NOMO-1 (cell line): Measurements from ENCODE around the gene PTCH2.

Experiments
- DNase-seq, 2 experiments: peaks; one replicate each; lab custom pipeline; 2025; ENCODE audit not compliant: unreplicated experiment in 2 of 2; lab: John Stamatoyannopoulos, UW

PTCH2 gene, protein sequence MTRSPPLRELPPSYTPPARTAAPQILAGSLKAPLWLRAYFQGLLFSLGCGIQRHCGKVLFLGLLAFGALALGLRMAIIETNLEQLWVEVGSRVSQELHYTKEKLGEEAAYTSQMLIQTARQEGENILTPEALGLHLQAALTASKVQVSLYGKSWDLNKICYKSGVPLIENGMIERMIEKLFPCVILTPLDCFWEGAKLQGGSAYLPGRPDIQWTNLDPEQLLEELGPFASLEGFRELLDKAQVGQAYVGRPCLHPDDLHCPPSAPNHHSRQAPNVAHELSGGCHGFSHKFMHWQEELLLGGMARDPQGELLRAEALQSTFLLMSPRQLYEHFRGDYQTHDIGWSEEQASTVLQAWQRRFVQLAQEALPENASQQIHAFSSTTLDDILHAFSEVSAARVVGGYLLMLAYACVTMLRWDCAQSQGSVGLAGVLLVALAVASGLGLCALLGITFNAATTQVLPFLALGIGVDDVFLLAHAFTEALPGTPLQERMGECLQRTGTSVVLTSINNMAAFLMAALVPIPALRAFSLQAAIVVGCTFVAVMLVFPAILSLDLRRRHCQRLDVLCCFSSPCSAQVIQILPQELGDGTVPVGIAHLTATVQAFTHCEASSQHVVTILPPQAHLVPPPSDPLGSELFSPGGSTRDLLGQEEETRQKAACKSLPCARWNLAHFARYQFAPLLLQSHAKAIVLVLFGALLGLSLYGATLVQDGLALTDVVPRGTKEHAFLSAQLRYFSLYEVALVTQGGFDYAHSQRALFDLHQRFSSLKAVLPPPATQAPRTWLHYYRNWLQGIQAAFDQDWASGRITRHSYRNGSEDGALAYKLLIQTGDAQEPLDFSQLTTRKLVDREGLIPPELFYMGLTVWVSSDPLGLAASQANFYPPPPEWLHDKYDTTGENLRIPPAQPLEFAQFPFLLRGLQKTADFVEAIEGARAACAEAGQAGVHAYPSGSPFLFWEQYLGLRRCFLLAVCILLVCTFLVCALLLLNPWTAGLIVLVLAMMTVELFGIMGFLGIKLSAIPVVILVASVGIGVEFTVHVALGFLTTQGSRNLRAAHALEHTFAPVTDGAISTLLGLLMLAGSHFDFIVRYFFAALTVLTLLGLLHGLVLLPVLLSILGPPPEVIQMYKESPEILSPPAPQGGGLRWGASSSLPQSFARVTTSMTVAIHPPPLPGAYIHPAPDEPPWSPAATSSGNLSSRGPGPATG

DNA sequence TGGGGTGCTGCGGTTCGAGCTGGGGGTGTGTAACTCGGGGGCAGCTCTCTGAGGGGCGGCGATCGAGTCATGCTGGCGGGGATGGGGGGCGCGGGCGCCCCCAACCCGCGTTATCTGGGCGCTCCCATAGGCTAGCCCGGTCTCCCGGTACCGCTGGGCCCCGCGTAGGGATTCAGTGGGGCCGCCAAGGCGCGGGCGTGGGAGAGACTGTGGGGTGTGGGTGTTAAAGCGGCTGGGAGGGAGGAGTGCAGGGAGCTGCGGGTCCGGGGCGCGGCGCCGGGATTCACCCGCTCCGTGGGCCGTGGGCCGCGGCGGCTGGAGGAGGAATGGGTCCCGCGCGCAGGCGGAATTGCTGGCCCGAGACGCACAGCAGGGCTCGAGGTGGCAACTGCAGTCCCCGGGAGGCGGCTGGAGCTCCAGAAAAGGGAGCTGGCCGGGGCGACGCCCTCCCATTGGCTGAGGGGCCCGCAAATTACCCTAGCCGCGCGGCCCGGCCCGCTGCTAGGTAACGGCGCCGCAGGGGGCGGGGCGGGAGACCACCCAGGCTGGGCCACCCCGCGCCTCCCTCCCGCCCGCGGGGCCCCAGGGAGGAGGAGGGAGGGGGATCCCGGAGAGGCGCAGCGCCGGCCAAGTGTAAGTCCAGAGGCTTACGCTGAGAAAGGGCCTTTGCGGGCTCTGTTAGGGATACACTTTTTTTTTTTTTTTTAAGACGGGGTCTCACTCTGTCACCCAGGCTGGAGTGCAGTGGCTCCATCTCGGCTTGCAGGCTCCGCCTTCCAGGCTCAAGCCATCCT, at the start of gene PTCH2:
Gene PTCH2 (minus strand): TSS at position 392 of the 794 bp plus-strand sequence. CDS start 321 bp downstream, at position 71.
- DNase-seq = peak; percentile 26 to 39

DNA sequence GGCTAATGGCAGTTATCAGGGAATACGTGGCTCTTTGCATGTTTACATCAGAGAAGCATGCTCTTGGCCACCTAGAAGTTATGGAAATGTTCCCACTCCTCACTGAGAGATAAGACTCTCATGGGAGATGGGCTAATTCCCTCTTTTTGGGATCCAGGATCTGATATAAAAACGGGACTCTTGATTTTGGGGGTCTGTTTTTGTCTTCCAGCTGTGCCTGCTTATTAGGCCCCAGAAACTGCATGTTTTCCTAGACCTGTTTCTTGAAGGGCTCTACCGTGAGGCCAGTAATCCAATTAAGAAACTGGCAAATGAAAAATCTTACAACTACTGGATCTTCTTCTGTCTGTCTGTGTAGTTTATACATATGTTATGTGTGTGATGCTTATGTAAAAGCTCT, 47.0 kb upstream of the PTCH2 start:
- DNase-seq = no peak

DNA sequence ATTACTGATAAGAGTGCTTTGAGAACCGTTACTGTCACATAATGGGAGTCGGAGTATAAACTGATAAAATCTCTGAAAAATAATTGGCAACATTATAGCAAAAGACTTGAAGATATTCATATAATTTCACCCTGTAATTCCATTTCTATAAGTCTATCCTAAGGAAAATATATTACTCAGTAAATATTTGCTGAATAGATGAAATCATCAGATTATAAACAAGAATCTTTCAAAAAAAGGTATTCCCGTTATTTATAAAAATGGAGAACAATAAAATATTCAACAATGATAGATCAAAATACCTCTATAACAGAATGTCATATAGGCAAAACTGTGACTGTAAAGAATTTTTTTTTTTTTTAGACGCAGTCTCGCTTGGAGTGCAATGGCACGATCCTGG, 42.4 kb upstream of the PTCH2 start:
- DNase-seq = no peak

DNA sequence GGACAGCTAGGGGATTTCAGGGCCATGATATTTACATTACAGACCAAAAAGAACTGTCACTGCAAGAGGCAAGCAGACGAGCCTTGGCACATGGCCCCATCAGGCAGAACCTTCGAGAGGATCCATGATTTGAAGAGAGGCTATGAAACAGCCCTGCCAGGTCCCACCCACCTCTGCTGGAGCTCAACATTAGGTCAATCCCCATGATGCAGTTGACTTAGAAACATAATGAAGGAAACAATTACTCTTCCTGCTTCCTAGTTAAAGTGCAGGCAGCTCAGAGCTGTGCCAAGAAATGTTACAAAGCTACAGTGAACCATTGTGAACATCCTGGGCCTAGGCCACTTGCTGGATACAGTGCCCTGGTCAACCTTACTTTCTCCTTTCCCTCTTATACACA, 41.7 kb upstream of the PTCH2 start:
- no peak for DNase-seq

DNA sequence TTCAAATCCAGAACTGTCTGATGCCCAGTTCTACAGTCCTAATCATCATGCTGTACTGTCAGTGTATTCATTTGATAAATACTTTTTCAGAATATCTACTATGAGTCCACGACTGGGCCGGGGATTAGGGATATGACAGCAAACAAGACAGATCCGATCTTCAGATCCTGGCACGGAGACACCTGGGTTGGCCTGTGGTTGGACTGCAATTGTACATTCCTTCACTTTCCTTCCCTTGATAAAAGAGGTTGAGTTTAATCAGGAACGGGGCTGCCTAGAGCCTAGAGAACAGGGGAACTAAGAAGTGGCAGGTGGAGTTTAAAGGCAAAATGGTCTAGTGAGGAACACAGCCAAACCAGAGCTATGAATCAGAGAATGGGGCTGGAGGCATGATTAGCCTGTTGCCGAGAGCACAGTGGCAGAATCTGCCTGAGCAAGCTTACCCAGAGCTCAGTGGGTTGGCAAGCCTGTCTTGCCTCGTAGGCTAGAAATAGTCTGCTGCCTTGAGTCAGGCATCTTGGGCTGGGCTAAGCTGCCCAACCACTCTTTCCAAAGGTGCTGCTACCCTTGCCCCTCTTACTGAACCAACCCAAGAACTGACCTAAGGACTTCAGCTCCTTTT, 38.1 kb upstream of the PTCH2 start:
- DNase-seq = no peak

DNA sequence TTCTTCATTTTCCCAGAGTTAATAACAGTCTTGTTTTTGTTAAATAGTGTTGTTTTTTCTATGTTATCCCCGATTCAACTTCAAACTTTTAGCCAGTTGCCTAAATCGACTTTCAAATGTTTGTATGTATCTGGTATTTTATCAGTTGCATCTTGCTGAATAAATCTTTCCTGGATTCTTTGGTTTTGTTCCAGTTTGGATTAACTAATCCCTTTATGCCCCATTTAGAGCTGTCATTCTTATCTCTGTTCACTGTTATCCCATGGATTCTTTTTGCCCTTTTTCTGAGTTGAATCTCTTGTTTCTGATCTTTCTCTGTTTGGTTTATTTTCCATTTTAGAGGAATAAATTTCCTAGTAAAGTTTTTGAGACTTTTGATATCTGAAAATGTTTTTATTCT, 31.1 kb upstream of the PTCH2 start:
- DNase-seq = no peak

DNA sequence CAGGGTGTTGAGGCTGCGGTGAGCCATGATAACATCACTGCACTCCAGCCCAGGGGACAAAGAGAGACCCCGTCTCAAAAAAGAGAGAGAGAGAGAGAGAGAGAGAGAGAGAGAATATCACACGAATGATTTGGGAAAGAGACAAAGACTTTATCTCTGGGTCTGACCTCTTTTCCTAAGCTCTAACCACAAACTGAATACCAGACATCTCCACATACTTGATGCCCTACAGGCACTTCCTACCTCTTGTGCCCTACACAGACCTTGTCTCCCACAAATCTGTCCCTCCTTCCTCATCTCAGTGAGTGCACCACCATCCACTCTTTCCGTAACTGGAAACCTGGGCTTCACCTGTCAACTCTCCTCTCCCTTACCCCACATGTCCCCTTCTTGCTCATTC, 27.0 kb upstream of the PTCH2 start:
- no peak for DNase-seq

DNA sequence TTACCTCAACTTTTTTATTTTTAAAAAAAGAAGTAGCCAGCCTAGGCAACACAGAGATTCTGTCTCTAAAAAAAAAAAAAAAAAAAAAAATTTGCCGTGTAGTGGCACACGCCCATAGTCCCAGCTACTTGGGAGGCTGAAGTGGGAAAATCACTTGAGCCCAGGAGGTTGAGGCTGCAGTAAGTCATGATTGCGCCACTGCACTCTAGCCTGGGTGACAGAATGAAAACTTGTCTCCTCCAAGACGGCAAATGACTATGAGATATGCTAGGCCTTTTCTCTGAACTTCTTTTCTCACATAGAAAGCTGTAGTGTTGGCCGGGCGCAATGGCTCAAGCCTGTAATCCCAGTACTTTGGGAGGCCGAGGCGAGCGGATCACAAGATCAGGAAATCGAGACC, 24.7 kb upstream of the PTCH2 start:
- DNase-seq = no peak

DNA sequence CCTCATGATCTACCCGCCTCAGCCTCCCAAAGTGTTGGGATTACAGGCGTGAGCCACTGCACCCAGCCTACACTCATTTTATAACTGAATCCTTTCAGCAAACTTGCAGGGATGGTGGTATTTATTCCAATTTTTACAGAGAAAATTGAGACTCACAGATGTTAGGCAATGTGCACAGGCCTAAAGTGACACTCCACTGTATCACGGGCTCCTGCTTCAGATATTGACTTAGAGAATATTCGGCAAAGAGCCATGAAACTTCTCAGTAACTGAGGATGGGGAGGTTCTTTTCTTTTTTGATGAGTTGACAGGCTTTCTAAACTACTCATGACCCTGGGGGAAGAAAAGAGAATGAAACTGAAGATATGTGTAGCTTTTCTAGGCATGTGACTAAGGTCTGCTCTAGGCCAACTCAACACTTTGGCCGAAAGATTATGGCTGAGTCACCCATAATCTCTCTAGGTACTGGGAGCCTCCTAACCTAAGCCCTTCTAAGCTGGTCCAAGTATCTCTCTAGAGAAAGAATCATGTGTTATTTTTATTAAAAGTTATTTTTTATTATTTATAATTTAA, 19.9 kb upstream of the PTCH2 start:
- DNase-seq = no peak

DNA sequence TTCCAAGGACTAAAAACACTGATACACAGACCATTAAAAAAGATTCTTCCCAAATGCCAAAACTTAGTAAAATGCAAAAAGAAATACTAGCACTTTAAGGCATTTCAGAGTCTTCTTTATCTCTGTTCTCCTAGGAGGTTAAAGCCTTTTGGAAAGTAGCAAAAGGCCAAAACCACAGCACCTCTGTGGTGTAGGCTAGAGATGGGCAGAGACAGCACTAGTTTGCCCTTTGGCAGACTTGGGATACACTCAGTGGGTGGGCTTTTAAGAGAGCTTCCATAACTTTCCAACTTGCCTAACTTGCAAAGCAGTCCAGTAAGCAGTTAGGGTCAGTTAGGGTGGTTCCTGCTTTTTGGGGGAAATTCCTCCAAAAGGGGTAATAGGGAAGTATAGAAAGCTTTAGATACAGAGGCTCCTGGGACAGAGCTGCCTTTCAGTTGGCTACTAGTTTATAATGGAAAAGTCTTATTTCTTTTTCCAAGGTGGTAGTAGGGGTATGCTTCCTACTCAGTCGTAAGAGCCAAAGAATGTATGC, 17.9 kb upstream of the PTCH2 start:
- peak in 1 of 2 experiments; percentile 4 for DNase-seq

DNA sequence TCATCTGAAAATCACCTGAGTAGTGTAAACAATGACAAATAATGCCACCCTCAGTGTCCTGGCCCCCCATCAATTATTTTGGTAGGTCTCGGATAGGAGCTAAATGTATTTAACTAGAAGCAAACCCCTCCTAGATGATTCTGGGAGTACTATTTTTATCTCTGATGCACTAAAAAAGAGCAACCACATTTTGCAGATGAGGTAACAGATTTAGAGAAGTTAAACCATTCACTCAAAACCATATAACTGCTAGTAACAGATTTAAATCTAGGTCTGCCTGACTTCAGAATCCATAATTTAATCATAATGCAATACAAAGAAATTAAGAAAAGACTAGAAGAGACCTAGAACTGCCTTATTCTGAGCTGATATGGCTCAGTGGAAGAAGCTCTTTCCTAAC, 17.3 kb upstream of the PTCH2 start:
- peak; percentile 0 to 71 for DNase-seq

DNA sequence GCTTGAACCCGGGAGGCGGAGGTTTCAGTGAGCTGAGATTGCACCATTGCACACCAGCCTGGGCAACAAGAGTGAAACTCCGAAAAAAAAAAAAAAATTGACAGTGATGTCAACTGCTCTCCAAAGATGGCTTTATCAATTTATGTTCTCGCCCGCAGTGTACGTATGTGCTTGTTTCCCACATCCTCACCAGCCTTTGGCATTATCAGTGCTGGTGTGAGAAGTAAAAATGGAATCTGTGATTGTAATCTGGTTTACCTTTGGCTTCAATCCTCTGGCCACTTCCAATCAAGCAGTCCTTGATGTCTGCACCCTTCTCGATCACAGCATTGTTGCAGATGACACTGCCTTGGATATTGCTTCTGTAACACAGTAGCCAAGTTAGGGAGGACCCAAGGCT, 14.4 kb upstream of the PTCH2 start:
- no peak for DNase-seq

DNA sequence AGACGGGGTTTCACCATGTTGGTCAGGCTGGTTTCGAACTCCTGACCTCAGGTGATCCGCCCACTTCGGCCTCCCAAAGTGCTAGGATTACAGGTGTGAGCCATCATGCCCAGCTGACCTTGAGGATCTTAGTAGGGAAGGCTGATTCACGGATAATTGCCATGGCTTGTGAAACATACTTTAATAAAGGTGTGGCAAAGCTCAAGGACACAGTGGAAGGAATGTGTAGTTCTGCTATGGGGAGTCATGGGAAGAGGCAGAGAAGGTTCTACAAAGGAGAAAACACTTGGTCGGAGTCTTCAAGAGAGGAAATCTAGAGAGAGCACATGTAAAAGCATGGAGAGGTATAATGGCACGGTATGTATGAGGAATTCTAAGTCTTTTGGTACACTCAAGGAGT, 12.7 kb upstream of the PTCH2 start:
- DNase-seq = no peak

DNA sequence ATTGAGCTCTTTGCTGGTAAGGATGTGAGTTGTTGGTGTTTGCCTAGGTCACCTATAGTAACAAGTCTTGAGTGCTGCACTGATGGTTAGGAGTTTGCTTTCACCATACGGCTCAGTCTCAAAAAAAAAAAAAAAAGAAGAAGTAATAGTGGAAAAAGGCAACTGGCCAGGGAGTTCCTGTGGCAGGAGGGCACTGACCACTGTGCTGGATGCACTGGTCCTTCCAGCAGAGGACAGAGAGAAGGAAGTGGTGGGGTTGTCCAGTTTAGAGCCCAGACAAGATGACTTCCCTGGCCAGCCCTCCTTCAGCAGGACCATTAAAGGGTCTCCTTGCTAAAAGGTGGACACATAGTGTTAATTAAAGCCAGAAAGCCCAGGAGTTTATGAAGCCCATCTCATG, 11.9 kb upstream of the PTCH2 start:
- no peak for DNase-seq

DNA sequence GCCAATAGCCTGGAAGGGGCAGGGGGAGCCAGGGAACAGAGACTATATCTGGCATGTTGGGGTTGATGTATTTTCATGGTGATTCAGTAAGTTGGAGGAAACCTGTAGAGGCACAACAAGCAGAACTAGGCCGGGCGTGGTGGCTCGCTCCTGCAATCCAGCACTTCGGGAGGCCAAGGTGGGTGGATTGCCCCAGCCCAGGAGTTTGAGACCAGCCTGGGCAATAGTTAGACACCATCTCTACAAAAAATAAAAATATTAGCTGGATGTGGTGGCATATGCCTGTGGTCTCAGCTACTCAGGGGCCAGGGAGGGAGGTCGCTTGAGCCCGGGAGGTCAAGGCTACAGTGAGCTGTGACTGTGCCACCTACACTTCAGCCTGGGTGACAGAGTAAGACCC, 10.1 kb upstream of the PTCH2 start:
- DNase-seq = no peak

DNA sequence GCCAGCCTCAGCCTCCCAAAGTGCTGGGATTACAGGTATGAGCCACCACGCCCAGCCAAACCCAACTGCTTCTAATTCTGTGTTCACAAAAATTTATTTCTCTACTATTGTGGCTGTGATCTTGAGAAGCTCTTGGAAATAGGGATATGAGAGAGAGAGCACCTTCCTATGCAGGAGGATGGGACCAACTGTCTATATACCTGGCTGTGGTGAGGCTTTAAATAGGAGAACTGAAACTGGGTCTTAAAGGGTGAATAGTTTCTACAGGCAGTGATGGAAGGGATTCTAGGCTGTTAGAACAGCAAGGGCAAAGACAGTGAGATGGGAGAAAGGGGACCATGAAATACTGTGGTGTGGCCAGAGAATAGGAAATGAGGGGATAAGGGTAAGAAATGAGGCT, 8.3 kb upstream of the PTCH2 start:
- DNase-seq = no peak

DNA sequence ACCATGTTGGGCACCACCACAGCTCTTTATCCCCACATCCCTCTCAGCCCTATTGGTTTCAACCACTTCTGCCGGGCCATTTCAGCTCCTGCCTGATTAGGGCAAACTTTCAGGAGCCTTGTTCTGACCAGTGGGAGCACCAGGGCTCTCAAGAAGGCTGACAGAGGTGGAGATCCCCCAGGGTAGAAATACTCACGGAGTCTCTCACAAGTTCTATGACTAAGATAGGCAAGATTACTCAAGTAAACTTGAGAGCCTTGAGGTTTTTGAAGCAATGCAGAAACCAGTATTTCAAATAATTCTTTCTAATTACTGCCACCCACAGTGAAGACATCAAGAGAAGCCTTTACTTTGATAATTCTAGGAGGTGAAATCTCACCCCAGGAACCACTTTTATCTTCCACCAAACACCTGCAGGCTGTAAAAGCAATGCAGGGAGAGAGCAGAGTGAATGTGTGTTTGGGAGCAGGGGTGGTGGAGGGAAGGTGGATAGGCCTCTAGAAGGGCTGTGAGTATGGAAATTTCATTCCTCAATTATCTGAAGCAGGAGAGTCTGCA, 6.6 kb upstream of the PTCH2 start:
- no peak for DNase-seq

DNA sequence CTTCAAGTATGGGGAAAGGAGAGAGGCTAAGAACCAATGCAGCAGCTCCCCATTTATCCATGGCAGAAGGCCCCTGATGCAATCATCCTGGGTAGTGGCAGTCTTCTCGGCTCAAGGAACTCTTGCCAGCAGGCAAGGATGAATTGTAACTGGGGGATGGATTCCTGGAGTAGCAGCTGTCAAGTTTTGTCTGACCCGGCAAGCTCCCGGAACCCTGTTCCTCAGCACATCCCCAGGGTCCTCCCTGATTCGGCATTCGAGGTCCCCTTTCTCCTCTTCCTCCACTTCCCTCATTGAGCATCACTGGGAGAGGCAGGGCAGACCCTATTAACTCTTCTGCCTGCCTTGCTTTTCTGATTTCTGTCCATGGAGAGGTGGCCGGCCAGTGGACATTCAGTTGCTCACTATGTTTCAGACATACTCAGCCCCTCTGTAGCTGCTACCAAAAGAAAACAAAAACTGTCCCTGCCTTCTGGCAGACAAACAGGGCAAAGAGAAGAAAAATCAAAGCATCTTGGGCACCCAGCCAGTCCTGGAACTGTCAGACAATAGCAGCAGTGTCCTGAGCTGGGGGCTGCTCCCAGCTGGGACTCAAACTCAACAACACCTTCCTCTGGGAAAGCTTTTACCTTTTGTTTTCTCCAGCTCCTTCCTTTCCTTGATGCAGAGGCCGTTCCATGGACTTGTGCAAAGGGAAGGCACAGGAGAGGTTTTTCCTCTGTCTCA, 5.6 kb upstream of the PTCH2 start:
- no peak for DNase-seq

DNA sequence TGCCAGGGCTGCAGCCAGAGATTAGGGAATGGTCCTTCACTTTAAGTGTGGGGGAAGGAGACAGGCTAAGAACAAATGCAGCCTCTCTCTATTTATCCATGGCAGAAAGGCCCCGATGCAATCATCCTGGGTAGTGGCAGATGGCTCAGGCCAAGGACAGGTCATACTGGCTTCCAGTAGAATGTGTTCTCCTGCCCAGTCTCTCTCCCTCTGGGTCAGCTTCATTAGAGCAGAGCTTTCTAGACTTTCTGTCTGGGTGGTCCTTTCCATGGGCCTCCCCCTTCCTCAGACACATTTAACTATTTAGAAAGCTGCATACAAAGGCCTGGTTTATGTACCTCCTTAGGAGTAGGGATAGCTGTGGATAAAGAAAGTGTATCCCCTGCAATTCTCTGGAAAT, 4.8 kb upstream of the PTCH2 start:
- DNase-seq = no peak
